ENCODE results near the gene GRK5.

DNA sequence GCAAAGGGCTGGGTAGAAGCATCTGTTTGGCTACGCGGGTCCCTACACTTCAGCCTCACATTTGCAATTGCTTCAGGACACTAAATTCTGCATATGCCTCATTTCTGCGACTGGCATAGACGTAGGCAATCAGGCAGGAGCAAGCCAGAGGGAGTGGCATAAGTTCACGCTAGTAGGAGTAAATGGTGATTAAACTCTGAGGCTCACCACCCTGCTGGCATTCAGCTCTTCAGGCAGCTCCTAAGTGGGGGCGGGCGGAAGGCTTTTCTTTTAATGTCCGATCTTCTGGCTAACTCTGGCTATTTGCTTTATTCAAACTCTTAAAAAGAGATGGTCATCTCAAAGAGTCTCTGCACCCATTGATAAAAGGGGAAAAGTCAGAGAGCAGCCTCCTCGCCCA lies 289.9 kb downstream of the GRK5 start:
- no peak for TF ChIP-seq POLR2A (IDR thresholded peaks at IDR 0.05)
- TF ChIP-seq, protein P1, sequence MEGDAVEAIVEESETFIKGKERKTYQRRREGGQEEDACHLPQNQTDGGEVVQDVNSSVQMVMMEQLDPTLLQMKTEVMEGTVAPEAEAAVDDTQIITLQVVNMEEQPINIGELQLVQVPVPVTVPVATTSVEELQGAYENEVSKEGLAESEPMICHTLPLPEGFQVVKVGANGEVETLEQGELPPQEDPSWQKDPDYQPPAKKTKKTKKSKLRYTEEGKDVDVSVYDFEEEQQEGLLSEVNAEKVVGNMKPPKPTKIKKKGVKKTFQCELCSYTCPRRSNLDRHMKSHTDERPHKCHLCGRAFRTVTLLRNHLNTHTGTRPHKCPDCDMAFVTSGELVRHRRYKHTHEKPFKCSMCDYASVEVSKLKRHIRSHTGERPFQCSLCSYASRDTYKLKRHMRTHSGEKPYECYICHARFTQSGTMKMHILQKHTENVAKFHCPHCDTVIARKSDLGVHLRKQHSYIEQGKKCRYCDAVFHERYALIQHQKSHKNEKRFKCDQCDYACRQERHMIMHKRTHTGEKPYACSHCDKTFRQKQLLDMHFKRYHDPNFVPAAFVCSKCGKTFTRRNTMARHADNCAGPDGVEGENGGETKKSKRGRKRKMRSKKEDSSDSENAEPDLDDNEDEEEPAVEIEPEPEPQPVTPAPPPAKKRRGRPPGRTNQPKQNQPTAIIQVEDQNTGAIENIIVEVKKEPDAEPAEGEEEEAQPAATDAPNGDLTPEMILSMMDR (IDR thresholded peaks at IDR 0.05) = no peak
